GM19455 (cell line): ENCODE data around the gene LONP2.
"Not testable (repeated sequence)": the region's sequence is repeated elsewhere in the genome, so short reads cannot be mapped to it uniquely, and the experiment has no call there.

ENCODE experiments used
- ATAC-seq: cut with Tn5 transposase; IDR thresholded peaks from one replicate; pipeline ENCODE4 v1.9.1; 2021; ENCODE audit not compliant: unreplicated experiment

LONP2 gene

GRCh38 chr16:48386559-48387312 lies 142.6 kb downstream of the LONP2 start:
- no peak for ATAC-seq

DNA sequence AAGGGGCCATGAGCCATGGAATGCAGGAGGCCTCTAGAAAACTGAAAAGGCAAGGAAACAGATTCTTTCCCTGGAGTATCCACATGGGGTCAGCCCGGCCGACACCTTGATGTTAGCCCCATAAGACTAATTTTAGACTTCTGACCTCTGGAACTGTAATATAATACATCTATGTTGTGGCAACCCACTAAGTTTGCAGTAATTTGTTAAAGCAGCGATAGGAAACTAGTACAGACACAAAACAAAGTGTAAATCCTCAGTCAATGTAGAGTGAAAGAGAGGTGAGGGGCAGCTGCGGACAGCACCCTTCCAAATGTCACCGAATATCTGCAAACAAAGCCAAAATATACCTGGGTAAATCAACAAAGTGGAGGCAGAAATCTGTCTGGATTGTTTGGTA lies 148.3 kb downstream of the LONP2 start:
- no peak for ATAC-seq

DNA sequence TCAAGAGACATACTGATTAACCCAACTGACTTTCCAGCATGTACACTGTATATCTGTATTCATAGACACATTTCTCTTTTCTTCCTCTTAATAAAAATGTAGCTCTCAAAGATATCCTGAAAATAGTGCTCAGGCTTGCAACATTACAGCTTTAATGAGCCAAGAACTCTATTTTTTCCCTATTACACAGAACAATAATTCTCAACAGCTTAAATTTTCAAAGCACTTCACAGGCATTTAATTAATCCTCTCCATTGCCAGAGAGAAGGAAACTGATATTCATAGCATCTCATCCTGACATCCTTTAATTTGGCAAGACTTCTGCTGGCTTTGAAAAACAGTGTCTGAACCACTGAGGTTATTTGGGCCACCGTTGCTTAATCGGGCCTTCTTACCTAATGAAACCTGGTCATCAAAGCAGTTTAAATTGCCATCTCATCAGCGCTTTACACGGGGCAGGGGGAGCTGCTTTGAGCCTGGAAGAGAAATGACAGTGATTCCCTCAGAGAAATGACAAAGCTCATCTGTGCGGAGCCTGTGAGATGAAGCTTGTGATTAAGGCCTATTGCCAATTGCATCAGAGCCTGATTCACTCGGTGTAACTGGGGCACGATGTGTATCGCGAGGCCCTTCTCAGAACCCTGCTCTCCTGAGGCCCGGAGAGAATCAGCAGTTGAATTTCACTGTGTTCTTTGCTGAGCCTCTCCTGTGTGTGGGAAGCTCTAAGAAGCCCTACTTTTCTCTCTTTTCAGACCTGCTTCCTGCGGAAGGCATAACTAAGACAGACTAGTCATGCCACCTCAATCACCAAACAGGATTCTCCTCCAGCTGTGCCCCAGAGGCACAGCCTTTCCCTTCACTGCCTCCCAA lies 149.6 kb downstream of the LONP2 start:
- no peak for ATAC-seq

DNA sequence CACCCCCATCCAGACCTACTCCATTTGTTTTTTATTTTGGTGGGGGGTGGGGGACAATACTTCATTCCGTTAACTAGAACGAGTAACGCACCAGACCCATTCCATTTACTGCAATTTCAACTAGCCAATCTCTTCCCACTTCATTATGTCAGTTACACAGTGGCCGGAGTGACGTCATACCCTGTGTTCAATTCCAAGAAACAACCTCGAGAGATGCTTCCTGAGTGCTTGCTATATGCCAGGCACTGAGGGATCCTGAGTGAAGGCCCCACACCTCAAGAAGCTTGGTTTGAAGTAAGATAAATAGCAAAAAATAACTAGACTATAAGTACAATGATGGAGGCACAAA lies 150.2 kb downstream of the LONP2 start:
- no peak for ATAC-seq

- ATAC-seq: no peak
These were observed 151.3 kb downstream of the LONP2 start for GRCh38 chr16:48395375-48395774.

DNA sequence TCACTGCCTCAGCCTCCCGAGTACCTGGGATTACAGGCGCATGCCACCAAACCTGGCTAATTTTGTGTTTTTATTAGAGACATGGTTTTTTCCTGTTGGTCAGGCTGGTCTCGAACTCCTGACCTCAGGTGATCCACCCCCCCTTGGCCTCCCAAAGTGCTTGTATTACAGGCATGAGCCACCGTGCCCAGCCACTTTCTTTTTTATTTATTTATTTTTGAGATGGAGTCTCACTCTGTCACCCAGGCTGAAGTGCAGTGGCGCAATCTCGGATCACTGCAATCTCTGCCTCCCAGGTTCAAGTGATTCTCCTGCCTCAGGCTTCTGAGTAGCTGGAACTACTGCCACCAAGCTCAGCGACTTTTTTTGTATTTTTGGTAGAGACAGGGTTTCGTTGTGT lies 158.4 kb downstream of the LONP2 start:
- ATAC-seq: not testable (repeated sequence)

- ATAC-seq: no peak
These were observed 161.1 kb downstream of the LONP2 start for GRCh38 chr16:48405153-48405552.

GRCh38 chr16:48405907-48406306 lies 161.8 kb downstream of the LONP2 start:
- no peak for ATAC-seq
